ENCODE data around the gene KRTAP9-1. TPM values are rescaled to one million over a fixed set of nuclear protein-coding genes. Genes with fewer than 3 reads are reported as not detected.
A peak's percentile ranks its signal among the peaks of the same experiment; 100 is the strongest.

Gene KRTAP9-1
- total and polyA plus RNA-seq, 7 experiments from 2014 or later: not detected

DNA sequence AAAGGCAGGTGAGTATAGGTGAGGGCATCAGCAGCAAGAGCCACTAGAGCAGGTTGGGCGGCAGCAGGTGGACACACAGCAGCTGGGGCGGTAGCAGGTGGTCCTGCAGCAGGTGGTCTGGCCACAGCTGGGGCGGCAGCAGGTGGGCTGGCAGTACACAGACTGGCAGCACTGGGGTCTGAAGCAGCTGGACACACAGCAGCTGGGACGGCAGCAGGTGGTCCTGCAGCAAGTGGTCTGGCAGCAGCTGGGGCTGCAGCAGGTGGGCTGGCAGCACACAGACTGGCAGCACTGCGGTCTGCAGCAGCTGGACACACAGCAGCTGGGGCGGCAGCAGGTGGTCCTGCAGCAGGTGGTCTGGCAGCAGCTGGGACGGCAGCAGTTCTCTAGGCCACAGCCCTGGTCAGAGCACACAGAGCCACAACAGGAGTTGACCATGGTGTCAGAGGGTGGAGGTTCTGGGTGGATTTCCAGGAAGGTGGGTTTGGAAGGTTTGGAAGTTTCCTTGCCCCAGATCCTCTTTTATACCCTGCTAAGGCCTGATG, 11.9 kb upstream of the KRTAP9-1 start, which contains the start of gene KRTAP4-2:
KRTAP4-2 (minus strand) TSS at position 495 of the 545 bp plus-strand sequence; CDS start at position 438, 57 bp downstream.
- H3K36me3 ChIP-seq (ENCODE audit: control insufficient read depth in 2 of 3, insufficient read depth in 3 of 3, low read length in 3 of 3): no peaks in the 10 kb centered on the region
- DNase-seq: no peak
- no peaks in the 10 kb centered on the region for H3K4me1 ChIP-seq (ENCODE audit: control insufficient read depth in 2 of 2, insufficient read depth in 2 of 2, low read length in 2 of 2)
- Mint-ChIP-seq H3K4me3 (no peak within 1 kb of the TSS), H3K27me3 (peaks cover 0 to 10% (median 0%) of the 10 kb centered on the region in 5 donors), H3K4me1 (peaks cover 0 to 10% (median 5%) of the 10 kb centered on the region in 7 donors), H3K27ac (peak within 1 kb of the TSS in 2 of 9 donors; percentile 41 to 46), H3K36me3 (no peaks in the 10 kb centered on the region), H3K9me3 (no peaks in the 10 kb centered on the region)
- no peaks in the 10 kb centered on the region for H3K9me3 ChIP-seq (ENCODE audit: control insufficient read depth in 2 of 3, low read length in 3 of 3)
- CTCF ChIA-PET: no interaction called here
- no peak for ATAC-seq
- H3K27me3 ChIP-seq (ENCODE audit: control insufficient read depth in 2 of 2, insufficient read depth in 2 of 2, low read length in 2 of 2): no peaks in the 10 kb centered on the region
- no peak within 1 kb of the TSS for H3K27ac ChIP-seq (ENCODE audit: low read depth, low read length)
- POLR2A ChIA-PET: no interaction called here
- intact Hi-C loops (cut with micrococcal nuclease): no loop called here
- no peak within 1 kb of the TSS for H3K4me3 ChIP-seq (ENCODE audit: low read length)

DNA sequence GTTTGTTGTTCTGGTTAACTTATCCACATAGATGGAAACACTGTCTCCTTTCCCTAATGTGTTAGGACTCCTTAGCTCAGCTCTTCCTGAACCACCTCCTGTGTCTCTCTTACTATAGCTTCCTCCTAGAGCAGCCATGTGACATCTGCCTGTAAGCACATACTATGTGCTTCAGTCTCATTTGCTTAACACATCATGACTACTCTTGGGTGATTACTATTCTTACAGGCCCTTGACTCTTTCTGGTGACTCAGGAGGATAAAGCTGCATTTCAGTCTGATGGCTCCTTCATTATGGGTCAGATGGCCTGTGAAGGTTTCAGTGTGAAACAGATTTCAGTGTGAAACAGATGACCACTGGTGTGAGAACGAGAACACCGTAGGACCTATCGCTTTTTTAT, 11.3 kb upstream of the KRTAP9-1 start:
- H3K36me3 Mint-ChIP-seq: no peaks in the 10 kb centered on the region
- no peak for DNase-seq
- peak overlapping the region in 1 of 9 donors; percentile 46 for H3K27ac Mint-ChIP-seq
- no peaks in the 10 kb centered on the region for H3K4me1 ChIP-seq (ENCODE audit: control insufficient read depth in 2 of 2, insufficient read depth in 2 of 2, low read length in 2 of 2)
- ATAC-seq: peak; percentile 32
- no peak overlapping the region for H3K4me3 Mint-ChIP-seq
- H3K27ac ChIP-seq (ENCODE audit: low read depth, low read length): no peak overlapping the region
- H3K4me3 ChIP-seq (ENCODE audit: low read length): no peak overlapping the region
- H3K9me3 ChIP-seq (ENCODE audit: control insufficient read depth in 2 of 3, low read length in 3 of 3): no peaks in the 10 kb centered on the region
- H3K4me1 Mint-ChIP-seq: peaks cover 0 to 8% (median 3%) of the 10 kb centered on the region in 7 donors
- ChIA-PET CTCF (no interaction called here), POLR2A (interaction anchor here (0.8 kb wide), 1 partner anchor 9 kb away, joined by 3 read pairs; no protein-coding TSS in a partner anchor)
- peaks cover 0 to 9% (median 0%) of the 10 kb centered on the region in 5 donors for H3K27me3 Mint-ChIP-seq
- intact Hi-C loops (cut with micrococcal nuclease): no loop called here
- H3K9me3 Mint-ChIP-seq: no peaks in the 10 kb centered on the region
- H3K27me3 ChIP-seq (ENCODE audit: control insufficient read depth in 2 of 2, insufficient read depth in 2 of 2, low read length in 2 of 2): no peaks in the 10 kb centered on the region
- no peaks in the 10 kb centered on the region for H3K36me3 ChIP-seq (ENCODE audit: control insufficient read depth in 2 of 3, insufficient read depth in 3 of 3, low read length in 3 of 3)

DNA sequence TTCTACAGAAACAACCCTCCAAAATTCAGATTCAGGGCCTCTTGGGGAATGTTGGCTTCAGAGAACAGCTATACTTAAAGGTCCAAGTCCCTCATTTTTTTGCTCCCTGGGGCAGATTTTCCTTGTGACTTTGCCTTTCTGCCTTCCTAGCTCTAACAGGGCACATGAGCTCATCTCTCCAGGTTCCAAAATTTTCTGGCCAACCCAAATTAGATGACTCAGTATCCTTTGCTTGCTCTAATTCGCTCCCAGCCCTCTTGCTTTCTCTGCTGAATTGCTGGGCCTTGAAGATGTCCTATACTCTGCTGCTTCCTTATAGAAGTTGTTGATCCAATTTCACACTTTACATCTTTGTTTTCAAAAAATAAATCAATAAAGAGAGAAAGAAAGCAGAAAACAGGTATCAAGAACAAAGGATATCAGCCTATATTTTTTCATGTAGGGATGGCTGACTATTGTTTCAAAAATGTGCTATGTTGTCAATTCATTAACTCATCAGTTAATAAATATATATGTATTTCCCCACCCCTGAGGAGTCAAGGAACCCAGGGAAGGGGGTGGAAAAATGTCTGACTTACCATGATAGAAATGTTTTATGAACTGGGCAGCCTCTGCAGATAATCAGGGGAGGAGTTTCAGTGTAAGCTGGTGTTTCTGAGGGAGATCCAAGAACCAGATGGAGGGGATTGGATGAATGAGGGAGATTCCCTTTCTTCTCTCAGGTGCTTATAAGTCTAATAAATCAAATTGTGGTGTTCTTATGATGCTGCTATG, 10.7 kb upstream of the KRTAP9-1 start:
- CTCF ChIA-PET: no interaction called here
- intact Hi-C loops (cut with micrococcal nuclease): no loop called here
- Mint-ChIP-seq H3K27me3 (peaks cover 0 to 6% (median 0%) of the 10 kb centered on the region in 5 donors), H3K27ac (peak overlapping the region in 1 of 9 donors; percentile 41), H3K4me3 (no peak overlapping the region), H3K4me1 (peaks cover 0 to 5% (median 0%) of the 10 kb centered on the region in 7 donors), H3K36me3 (no peaks in the 10 kb centered on the region), H3K9me3 (no peaks in the 10 kb centered on the region)
- H3K27me3 ChIP-seq (ENCODE audit: control insufficient read depth in 2 of 2, insufficient read depth in 2 of 2, low read length in 2 of 2): no peaks in the 10 kb centered on the region
- H3K4me1 ChIP-seq (ENCODE audit: control insufficient read depth in 2 of 2, insufficient read depth in 2 of 2, low read length in 2 of 2): no peaks in the 10 kb centered on the region
- ATAC-seq (no peak), DNase-seq (no peak)
- no peak overlapping the region for H3K27ac ChIP-seq (ENCODE audit: low read depth, low read length)
- no peaks in the 10 kb centered on the region for H3K9me3 ChIP-seq (ENCODE audit: control insufficient read depth in 2 of 3, low read length in 3 of 3)
- POLR2A ChIA-PET: interaction anchor here (0.8 kb wide), 1 partner anchor 8 kb away, joined by 3 read pairs; no protein-coding TSS in a partner anchor
- H3K4me3 ChIP-seq (ENCODE audit: low read length): no peak overlapping the region
- H3K36me3 ChIP-seq (ENCODE audit: control insufficient read depth in 2 of 3, insufficient read depth in 3 of 3, low read length in 3 of 3): no peaks in the 10 kb centered on the region

DNA sequence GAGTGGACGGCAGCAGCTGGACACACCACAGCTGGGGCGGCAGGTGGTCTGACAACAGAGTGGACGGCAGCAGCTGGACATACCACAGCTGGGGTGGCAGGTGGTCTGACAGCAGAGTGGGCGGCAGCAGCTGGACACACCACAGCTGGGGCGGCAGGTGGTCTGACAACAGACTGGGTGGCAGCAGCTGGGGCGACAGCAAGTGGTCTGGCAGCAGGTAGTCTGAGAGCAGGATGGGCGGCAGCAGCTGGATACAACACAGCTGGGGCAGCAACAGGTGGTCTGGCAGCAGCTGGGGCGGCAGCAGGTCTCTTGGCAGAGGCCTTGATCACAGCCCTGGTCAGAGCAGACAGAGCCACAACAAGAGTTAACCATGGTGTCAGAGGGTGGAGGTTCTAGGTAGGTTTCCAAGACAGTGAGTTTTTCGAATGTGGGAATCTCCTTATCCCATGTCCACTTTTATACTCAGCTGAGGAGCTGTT, 5.2 kb upstream of the KRTAP9-1 start, which contains the start of gene KRTAP4-1:
KRTAP4-1 (minus strand) TSS at position 432 of the 482 bp plus-strand sequence; CDS start at position 375, 57 bp downstream.
- no peaks in the 10 kb centered on the region for H3K9me3 ChIP-seq (ENCODE audit: control insufficient read depth in 2 of 3, low read length in 3 of 3)
- H3K27me3 Mint-ChIP-seq: peaks cover 0 to 8% (median 4%) of the 10 kb centered on the region in 5 donors
- H3K4me1 Mint-ChIP-seq: no peaks in the 10 kb centered on the region
- ChIA-PET CTCF (no interaction called here), POLR2A (interaction anchor here (0.6 to 0.7 kb wide), 2 partner anchors 13 to 19 kb away, joined by 3 to 5 read pairs; no protein-coding TSS in a partner anchor)
- H3K27me3 ChIP-seq (ENCODE audit: control insufficient read depth in 2 of 2, insufficient read depth in 2 of 2, low read length in 2 of 2): no peaks in the 10 kb centered on the region
- H3K4me1 ChIP-seq (ENCODE audit: control insufficient read depth in 2 of 2, insufficient read depth in 2 of 2, low read length in 2 of 2): no peaks in the 10 kb centered on the region
- H3K4me3 Mint-ChIP-seq: no peak within 1 kb of the TSS
- peaks cover 0 to 3% (median 0%) of the 10 kb centered on the region in 11 donors for H3K9me3 Mint-ChIP-seq
- ATAC-seq: no peak
- no peak within 1 kb of the TSS for H3K27ac ChIP-seq (ENCODE audit: low read depth, low read length)
- no peaks in the 10 kb centered on the region for H3K36me3 ChIP-seq (ENCODE audit: control insufficient read depth in 2 of 3, insufficient read depth in 3 of 3, low read length in 3 of 3)
- no peak within 1 kb of the TSS for H3K27ac Mint-ChIP-seq
- intact Hi-C loops (cut with micrococcal nuclease): no loop called here
- no peak within 1 kb of the TSS for H3K4me3 ChIP-seq (ENCODE audit: low read length)
- no peak for DNase-seq
- peaks cover 0 to 5% (median 0%) of the 10 kb centered on the region in 5 donors for H3K36me3 Mint-ChIP-seq

DNA sequence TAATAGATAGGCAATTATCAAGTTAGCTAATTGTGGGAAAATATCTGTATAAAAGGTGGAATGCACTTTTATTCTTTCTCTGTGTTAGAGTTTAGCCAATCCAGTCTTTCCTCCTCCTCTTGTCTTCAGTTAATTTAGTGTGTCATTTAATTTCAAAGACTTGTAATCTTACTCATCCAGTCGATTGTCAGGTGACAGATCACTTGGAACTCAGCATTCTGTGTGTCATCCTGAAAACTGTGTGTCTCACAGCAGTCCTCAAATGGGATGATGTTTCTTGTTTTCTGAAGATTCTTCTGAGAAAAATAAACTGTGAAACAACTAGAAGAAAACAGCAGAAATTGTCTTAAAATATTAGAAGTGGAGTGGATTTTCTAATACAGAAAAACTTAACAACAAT, 4.7 kb upstream of the KRTAP9-1 start:
- Mint-ChIP-seq H3K9me3 (peaks cover 0 to 3% (median 0%) of the 10 kb centered on the region in 11 donors), H3K36me3 (peaks cover 0 to 5% (median 0%) of the 10 kb centered on the region in 5 donors), H3K4me3 (no peak overlapping the region), H3K27ac (no peak overlapping the region), H3K4me1 (no peaks in the 10 kb centered on the region), H3K27me3 (peaks cover 0 to 10% (median 4%) of the 10 kb centered on the region in 5 donors)
- H3K4me1 ChIP-seq (ENCODE audit: control insufficient read depth in 2 of 2, insufficient read depth in 2 of 2, low read length in 2 of 2): no peaks in the 10 kb centered on the region
- H3K36me3 ChIP-seq (ENCODE audit: control insufficient read depth in 2 of 3, insufficient read depth in 3 of 3, low read length in 3 of 3): no peaks in the 10 kb centered on the region
- ATAC-seq (no peak), DNase-seq (no peak)
- H3K27me3 ChIP-seq (ENCODE audit: control insufficient read depth in 2 of 2, insufficient read depth in 2 of 2, low read length in 2 of 2): no peaks in the 10 kb centered on the region
- ChIA-PET POLR2A (interaction anchor here (0.7 kb wide), 1 partner anchor 13 kb away, joined by 3 read pairs; no protein-coding TSS in a partner anchor), CTCF (no interaction called here)
- no peaks in the 10 kb centered on the region for H3K9me3 ChIP-seq (ENCODE audit: control insufficient read depth in 2 of 3, low read length in 3 of 3)
- no peak overlapping the region for H3K4me3 ChIP-seq (ENCODE audit: low read length)
- intact Hi-C loops (cut with micrococcal nuclease): no loop called here
- no peak overlapping the region for H3K27ac ChIP-seq (ENCODE audit: low read depth, low read length)

DNA sequence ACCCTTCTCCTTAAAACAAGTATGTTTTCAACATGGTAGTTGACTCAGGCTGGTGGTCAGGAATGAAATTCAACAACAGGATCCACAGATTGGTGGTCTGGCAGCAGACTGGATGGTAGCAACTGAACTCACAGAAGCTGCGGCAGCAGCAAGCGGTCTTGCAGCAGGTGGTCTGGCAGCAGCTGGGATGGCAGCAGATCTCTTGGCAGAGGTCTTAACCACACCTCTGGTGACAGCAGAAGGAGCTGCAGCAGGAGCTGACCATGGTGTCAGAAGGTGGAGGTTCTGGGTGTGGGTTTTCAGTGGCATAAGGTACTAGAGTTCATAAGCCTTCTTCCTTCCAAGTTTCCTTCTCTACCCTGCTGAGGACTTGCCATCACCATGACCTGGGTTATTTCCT, 2.8 kb upstream of the KRTAP9-1 start:
- no peaks in the 10 kb centered on the region for H3K4me1 Mint-ChIP-seq
- Histone ChIP-seq H3K27ac (ENCODE audit: low read depth, low read length) (no peak overlapping the region), H3K4me1 (ENCODE audit: control insufficient read depth in 2 of 2, insufficient read depth in 2 of 2, low read length in 2 of 2) (no peaks in the 10 kb centered on the region), H3K36me3 (ENCODE audit: control insufficient read depth in 2 of 3, insufficient read depth in 3 of 3, low read length in 3 of 3) (no peaks in the 10 kb centered on the region), H3K27me3 (ENCODE audit: control insufficient read depth in 2 of 2, insufficient read depth in 2 of 2, low read length in 2 of 2) (no peaks in the 10 kb centered on the region), H3K9me3 (ENCODE audit: control insufficient read depth in 2 of 3, low read length in 3 of 3) (no peaks in the 10 kb centered on the region), H3K4me3 (ENCODE audit: low read length) (no peak overlapping the region)
- POLR2A ChIA-PET: interaction anchor here (1.0 kb wide), 1 partner anchor 8 kb away, joined by 3 read pairs; no protein-coding TSS in a partner anchor
- peaks cover 0 to 5% (median 0%) of the 10 kb centered on the region in 5 donors for H3K36me3 Mint-ChIP-seq
- H3K9me3 Mint-ChIP-seq: peaks cover 0 to 3% (median 0%) of the 10 kb centered on the region in 11 donors
- DNase-seq (no peak), ATAC-seq (no peak)
- H3K27me3 Mint-ChIP-seq: peaks cover 0 to 17% (median 4%) of the 10 kb centered on the region in 5 donors
- no peak overlapping the region for H3K27ac Mint-ChIP-seq
- CTCF ChIA-PET: no interaction called here
- no peak overlapping the region for H3K4me3 Mint-ChIP-seq
- intact Hi-C loops (cut with micrococcal nuclease): no loop called here

Data from naive thymus-derived CD4-positive, alpha-beta T cell (primary cell).